Astrocyte of the cerebellum (primary cell): ENCODE data around the gene PRMT1.

Experiments
- DNase-seq: peaks from one replicate; pipeline ENCODE4 v3.0.0-alpha.2; 2011; ENCODE audit warnings: low read depth
- H3K4me3 ChIP-seq: 2 replicates; pipeline ENCODE4 v1.5.1; 2011; ENCODE audit warnings: mild to moderate bottlenecking, low read depth, low read length, moderate library complexity
- CTCF ChIP-seq: IDR thresholded peaks from 2 replicates; pipeline ENCODE4 v1.5.1; 2012; ENCODE audit warnings: low read length, low read depth, moderate library complexity, mild to moderate bottlenecking; ENCODE audit errors: missing control alignments
- in situ Hi-C: cut with HindIII; loops from 2 replicates; pipeline ENCODE4 v1.10.0; 2017; ENCODE audit warnings: low sequenced_read_pairs

PRMT1 gene

GRCh38 chr19:49687566-49688316 is 10.7 kb downstream of the PRMT1 start:
- H3K4me3 ChIP-seq: no peak overlapping the region
- TF ChIP-seq CTCF: no peak
- no peak for DNase-seq
- in situ Hi-C loops: no loop called here

- no peak overlapping the region for H3K4me3 ChIP-seq
- in situ Hi-C loops: no loop called here
- no peak for TF ChIP-seq CTCF
- DNase-seq: no peak
Measured at GRCh38 chr19:49688531-49689132, 11.6 kb downstream of the PRMT1 start.

GRCh38 chr19:49689133-49690078 is 12.3 kb downstream of the PRMT1 start, which contains the start of gene ADM5:
Gene ADM5 (plus strand): TSS chr19:49689594. CDS start chr19:49689838, 244 bp downstream.
- no peak for DNase-seq
- TF ChIP-seq CTCF: peak; percentile 51
- H3K4me3 ChIP-seq: peak within 1 kb of the TSS; percentile 45
- in situ Hi-C loops: no loop called here

GRCh38 chr19:49690079-49690655 is 13.1 kb downstream of the PRMT1 start:
- no peak for DNase-seq

GRCh38 chr19:49690656-49691242 is 13.7 kb downstream of the PRMT1 start, which contains the start of gene CPT1C:
Gene CPT1C (plus strand): TSS chr19:49691116. CDS start chr19:49692253, 1,137 bp downstream.
- no peak for TF ChIP-seq CTCF
- peak within 1 kb of the TSS; percentile 45 for H3K4me3 ChIP-seq
- DNase-seq: peak; percentile 48
- in situ Hi-C loops: no loop called here

More at GRCh38 chr19:49690079-49690655, 13.1 kb downstream of the PRMT1 start:
- in situ Hi-C loops: no loop called here
- no peak for TF ChIP-seq CTCF
- H3K4me3 ChIP-seq: peak overlapping the region; percentile 45
